Measurements from ENCODE around the gene MATR3.

GRCh38 chr5:139251281-139251687 lies 42.3 kb upstream of the MATR3 start:
- TF ChIP-seq CTCF (conservative IDR thresholded peaks at IDR 0.05 in 1 of 2, IDR thresholded peaks at IDR 0.05 in 1 of 2; ENCODE audit: low read depth in 1 of 2, low read length in 2 of 2) (peak; percentile 4 to 14), EZH2 (IDR thresholded peaks at IDR 0.05; ENCODE audit: low read length, missing control alignments) (no peak)

Data from fibroblast of lung (primary cell).